Cardiac muscle cell (in vitro differentiated cells and primary cell): ENCODE data around the gene GPR27. TPM values are rescaled to one million over a fixed set of nuclear protein-coding genes. Genes with fewer than 3 reads are reported as not detected.
A peak's percentile ranks its signal among the peaks of the same experiment; 100 is the strongest.

Experiments
- DNase-seq, 2 donors: peaks; one replicate each; pipeline versions ENCODE4 v3.0.0 to v3.0.0-alpha.2; 2010 to 2017; ENCODE audit warnings: low read depth in 1 of 2, low spot score in 1 of 2
- H3K27ac ChIP-seq: fragments of 200-600 bp; sonication (generic); 2 replicates; pipeline ENCODE4 v1.5.1; 2016
- H3K27me3 ChIP-seq: fragments of 200-600 bp; sonication (generic); 2 replicates; pipeline ENCODE4 v1.6.0; 2016; ENCODE audit warnings: control low read depth
- H3K36me3 ChIP-seq: fragments of 200-600 bp; sonication (generic); 2 replicates; pipeline ENCODE4 v1.5.1; 2016; ENCODE audit warnings: control low read depth
- H3K4me1 ChIP-seq: fragments of 200-600 bp; sonication (generic); 2 replicates; pipeline ENCODE4 v1.8.1; 2017; ENCODE audit warnings: low read depth, mild to moderate bottlenecking, mixed run types
- H3K4me3 ChIP-seq: fragments of 200-600 bp; sonication (generic); 2 replicates; pipeline ENCODE4 v1.5.1; 2016; ENCODE audit warnings: mild to moderate bottlenecking
- H3K9me3 ChIP-seq: fragments of 200-600 bp; sonication (generic); 2 replicates; pipeline ENCODE4 v1.5.1; 2017; ENCODE audit warnings: low read depth, mild to moderate bottlenecking, control low read depth
- CTCF ChIP-seq: IDR thresholded peaks from 2 replicates; pipeline ENCODE4 v1.5.1; 2012; ENCODE audit warnings: low read depth, mild to moderate bottlenecking, low read length
- polyA plus RNA-seq: library from polyadenylated mRNA; unstranded; fragments of >200 nt; fragmentation: Nextera tagmentation; extraction: Ambion mirVana; gene quantifications from 2 replicates; pipeline ENCODE4 v1.2.1, GENCODE V29; 2016
- total RNA-seq: library from RNA; depleted of rRNA; stranded (reverse); fragments of >200 nt; gene quantifications from 2 replicates; pipeline ENCODE4 v1.2.3, GENCODE V29; 2016

Gene GPR27
- total and polyA plus RNA-seq, 2 experiments from 2014 or later, result 12.9 to 23.8 TPM

DNA sequence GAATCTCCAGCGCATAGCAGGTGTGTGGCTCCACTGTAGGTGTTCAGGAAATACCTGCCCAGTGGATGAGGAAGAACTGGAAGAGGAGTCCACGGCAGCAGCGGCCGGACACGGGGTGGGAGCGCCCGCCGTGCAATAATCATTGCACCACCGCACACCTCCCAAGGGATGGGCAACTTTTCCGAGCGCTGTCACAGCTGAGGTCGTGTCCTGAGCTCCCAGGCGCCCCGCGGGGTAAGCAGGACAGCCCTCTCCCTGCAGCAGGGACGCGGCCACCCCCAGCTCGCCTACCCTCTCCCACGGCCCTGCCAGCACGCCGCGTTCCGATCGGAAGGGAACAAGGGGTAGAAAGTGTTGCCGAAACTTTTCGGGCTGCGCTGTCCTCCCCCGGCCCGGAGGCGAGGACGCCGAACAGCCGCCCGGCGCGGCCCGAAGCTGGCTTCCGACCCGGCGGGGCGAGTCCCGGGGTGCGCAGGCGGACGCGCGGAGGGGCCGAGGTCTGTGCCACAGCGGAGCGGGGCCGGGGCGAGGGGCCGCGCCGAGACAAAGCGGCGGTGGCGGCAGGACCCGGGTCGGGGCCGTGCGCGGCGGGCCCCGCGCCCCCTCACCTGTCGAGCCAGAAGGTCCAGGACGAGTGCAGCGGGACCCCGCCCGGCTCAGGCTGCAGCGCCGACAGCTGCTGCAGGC, 28.9 kb upstream of the GPR27 start:
- peak overlapping the region; percentile 10 for H3K27ac ChIP-seq
- no peaks in the 10 kb centered on the region for H3K36me3 ChIP-seq
- peak overlapping the region; percentile 90 for H3K4me3 ChIP-seq
- no peaks in the 10 kb centered on the region for H3K9me3 ChIP-seq
- DNase-seq, result peak; percentile 13 to 67
- H3K4me1 ChIP-seq, result no peaks in the 10 kb centered on the region
- H3K27me3 ChIP-seq, result peaks cover 64% of the 10 kb centered on the region
- TF ChIP-seq CTCF, result no peak

DNA sequence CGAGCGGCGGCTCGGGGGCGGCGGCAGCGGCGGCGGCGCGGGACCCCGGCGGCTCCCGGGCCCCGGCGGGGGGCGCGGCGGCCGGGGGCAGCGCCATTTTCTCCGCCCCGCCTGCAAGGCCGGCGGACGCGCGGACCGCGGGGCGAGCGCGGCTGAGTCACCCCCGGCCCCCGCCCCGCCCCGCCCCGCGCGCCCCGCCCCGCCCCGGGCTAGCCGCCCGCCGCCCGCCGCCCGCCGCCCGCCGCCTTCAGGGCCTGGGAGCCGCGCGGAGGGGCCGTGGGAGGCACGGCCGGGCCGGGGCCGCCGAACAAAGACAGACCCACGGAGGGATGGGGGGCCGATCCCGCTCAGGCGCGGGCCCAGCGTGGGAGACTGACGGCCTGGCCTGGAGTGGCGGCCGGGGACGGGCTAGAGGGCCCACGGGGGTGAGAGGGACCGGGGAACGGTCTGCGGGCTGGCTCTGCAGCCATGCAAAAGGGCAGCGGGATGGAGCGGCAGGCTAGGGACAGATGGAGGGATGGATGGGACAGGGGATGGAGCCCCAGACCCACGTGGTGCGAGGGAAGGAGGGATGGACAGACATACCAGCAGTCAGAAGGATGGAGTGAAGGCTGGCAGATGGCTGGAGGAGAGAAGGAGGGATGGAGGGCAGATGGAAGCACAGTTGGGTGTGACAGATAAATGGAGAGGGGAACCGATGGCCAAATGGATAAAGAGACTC, 28.2 kb upstream of the GPR27 start, which contains the start of gene EIF4E3:
Gene EIF4E3 (minus strand): TSS at position 132 of the 721 bp plus-strand sequence. CDS start 35 bp downstream, at position 97.
- TF ChIP-seq CTCF, result no peak
- H3K27me3 ChIP-seq, result peaks cover 64% of the 10 kb centered on the region
- no peaks in the 10 kb centered on the region for H3K9me3 ChIP-seq
- H3K36me3 ChIP-seq, result no peaks in the 10 kb centered on the region
- H3K4me1 ChIP-seq, result no peaks in the 10 kb centered on the region
- H3K4me3 ChIP-seq, result peak within 1 kb of the TSS; percentile 90
- H3K27ac ChIP-seq, result peak within 1 kb of the TSS; percentile 10
- DNase-seq, result peak; percentile 37 to 53

GRCh38 chr3:71726146-71726545, 27.5 kb upstream of the GPR27 start:
- TF ChIP-seq CTCF, result no peak
- Histone ChIP-seq H3K27ac (no peak overlapping the region), H3K9me3 (no peaks in the 10 kb centered on the region), H3K27me3 (peaks cover 58% of the 10 kb centered on the region), H3K36me3 (no peaks in the 10 kb centered on the region), H3K4me3 (no peak overlapping the region), H3K4me1 (no peaks in the 10 kb centered on the region)
- DNase-seq, result no peak

DNA sequence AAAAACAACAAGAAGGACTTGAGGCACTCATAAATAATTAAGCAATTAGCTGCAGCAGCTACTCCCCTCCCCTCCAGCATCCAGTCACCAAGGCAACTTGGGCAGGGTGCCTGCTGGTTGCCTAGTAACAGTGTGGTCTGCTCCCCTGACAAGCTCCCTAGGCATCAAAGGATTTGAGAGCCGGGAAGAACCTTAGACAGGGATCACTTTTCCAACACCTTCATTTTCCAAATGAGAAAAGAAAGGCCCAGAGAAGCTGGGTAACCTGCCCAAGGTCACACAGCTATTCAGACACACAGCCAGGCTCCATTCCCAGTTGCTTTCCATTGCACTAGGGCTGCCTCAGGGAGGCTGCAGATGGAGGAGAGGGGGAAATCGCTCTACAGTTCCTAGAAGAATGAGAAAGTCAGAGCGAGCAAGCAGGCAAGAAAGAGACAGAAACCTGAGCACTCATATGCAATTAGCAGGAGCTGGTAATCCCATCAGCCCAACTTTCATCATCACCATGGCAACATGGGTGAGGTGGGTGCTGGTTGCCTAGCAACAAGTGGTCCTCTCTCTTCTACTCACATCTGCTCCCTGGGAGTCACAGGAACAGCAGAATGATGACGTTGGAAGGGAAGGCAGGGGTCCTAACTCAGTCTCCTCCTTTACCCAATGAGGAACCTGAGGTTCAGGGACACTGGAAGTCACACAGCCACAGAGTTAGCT, 24.9 kb upstream of the GPR27 start:
- Histone ChIP-seq H3K9me3 (no peaks in the 10 kb centered on the region), H3K4me3 (no peak overlapping the region), H3K36me3 (no peaks in the 10 kb centered on the region), H3K27me3 (peaks cover 41% of the 10 kb centered on the region), H3K27ac (no peak overlapping the region), H3K4me1 (no peaks in the 10 kb centered on the region)
- TF ChIP-seq CTCF, result no peak
- peak in 1 of 2 donors; percentile 29 for DNase-seq

- H3K27me3 ChIP-seq, result peaks cover 15% of the 10 kb centered on the region
- no peaks in the 10 kb centered on the region for H3K4me1 ChIP-seq
- H3K36me3 ChIP-seq, result no peaks in the 10 kb centered on the region
- no peak overlapping the region for H3K4me3 ChIP-seq
- no peak for TF ChIP-seq CTCF
- H3K27ac ChIP-seq, result no peak overlapping the region
- no peaks in the 10 kb centered on the region for H3K9me3 ChIP-seq
- no peak for DNase-seq
Observed at GRCh38 chr3:71732637-71733036, 21.0 kb upstream of the GPR27 start.
